ENCODE measurements around the gene DBNL.

DNA sequence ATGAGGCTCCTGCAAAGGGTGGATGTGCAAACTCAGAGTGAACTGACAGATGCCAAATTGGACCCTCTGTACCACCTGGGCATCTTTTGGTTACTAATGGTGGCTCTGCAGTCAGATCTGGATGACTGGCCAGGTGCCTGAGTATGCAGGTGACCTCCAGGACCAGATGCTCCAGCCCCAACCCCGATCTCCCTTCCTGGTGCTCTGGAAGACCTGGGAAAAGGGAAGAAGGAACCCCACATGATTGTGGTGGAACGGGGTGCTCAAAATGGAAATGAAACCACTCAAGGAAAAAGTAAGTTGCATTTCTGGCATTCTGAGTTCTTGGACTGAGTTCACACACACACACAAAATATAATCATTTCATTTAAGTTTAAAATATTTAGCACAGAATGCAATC, 49.9 kb downstream of the DBNL start:
- TF ChIP-seq CTCF (IDR thresholded peaks at IDR 0.05) (no peak), POLR2A (IDR thresholded peaks at IDR 0.05) (no peak)

Measured in right lobe of liver (tissue), 4 donors.